Hepatocyte (in vitro differentiated cells): Measurements from ENCODE around the gene PKP1.

ENCODE experiments used
- EZH2phosphoT487 ChIP-seq: fragments of 200-600 bp; sonication (generic); IDR thresholded peaks from one replicate; pipeline ENCODE4 v1.6.1; 2018; ENCODE audit warnings: antibody characterized with exemption, mild to moderate bottlenecking, low read depth, moderate library complexity; ENCODE audit not compliant: unreplicated experiment, severe bottlenecking
- TF ChIP-seq, protein P1 (sequence below): fragments of 200-600 bp; sonication (generic); IDR thresholded peaks from 2 replicates; pipeline ENCODE4 v1.5.1; 2016; ENCODE audit warnings: antibody characterized with exemption, mild to moderate bottlenecking; ENCODE audit not compliant: poor library complexity

DNA sequence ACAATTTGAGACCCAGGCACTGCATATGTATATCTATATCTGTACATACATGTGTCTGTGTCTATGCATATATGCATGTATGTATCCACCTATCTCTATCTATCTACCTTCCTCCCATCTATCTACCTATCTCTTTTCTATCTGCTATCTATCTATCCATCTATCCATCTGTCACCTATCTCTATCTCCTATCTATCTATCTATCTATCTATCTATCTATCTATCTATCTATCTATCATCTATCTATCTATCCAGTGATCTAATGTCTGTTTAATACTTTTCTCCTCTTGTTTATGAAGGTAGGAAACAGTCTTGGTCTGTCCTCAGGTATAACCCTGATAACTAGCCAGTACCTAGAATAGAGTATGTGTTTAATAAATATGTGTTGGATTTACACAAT lies 68.3 kb downstream of the PKP1 start:
- TF ChIP-seq, protein P1, sequence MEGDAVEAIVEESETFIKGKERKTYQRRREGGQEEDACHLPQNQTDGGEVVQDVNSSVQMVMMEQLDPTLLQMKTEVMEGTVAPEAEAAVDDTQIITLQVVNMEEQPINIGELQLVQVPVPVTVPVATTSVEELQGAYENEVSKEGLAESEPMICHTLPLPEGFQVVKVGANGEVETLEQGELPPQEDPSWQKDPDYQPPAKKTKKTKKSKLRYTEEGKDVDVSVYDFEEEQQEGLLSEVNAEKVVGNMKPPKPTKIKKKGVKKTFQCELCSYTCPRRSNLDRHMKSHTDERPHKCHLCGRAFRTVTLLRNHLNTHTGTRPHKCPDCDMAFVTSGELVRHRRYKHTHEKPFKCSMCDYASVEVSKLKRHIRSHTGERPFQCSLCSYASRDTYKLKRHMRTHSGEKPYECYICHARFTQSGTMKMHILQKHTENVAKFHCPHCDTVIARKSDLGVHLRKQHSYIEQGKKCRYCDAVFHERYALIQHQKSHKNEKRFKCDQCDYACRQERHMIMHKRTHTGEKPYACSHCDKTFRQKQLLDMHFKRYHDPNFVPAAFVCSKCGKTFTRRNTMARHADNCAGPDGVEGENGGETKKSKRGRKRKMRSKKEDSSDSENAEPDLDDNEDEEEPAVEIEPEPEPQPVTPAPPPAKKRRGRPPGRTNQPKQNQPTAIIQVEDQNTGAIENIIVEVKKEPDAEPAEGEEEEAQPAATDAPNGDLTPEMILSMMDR: no peak
- no peak for TF ChIP-seq EZH2phosphoT487
